MM.1S (cell line): ENCODE results near the gene NPR2.

Source experiments
- DNase-seq: peaks from one replicate; pipeline ENCODE4 v3.0.0-alpha.2; 2015
- H2AFZ ChIP-seq: fragments of 300-600 bp; sonication (generic); 2 replicates; pipeline ENCODE4 v1.6.0; 2016; ENCODE audit warnings: antibody characterized with exemption, low read length
- H3F3A ChIP-seq: fragments of 300-600 bp; sonication (generic); 2 replicates; pipeline ENCODE4 v1.6.1; 2016; ENCODE audit warnings: mild to moderate bottlenecking, antibody characterized with exemption, low read length, moderate library complexity, mixed read lengths; ENCODE audit not compliant: insufficient read depth
- H3K27ac ChIP-seq: fragments of 300-600 bp; sonication (generic); 2 replicates; pipeline ENCODE4 v1.5.1; 2016; ENCODE audit warnings: mild to moderate bottlenecking, low read length
- H3K27me3 ChIP-seq: fragments of 300-600 bp; sonication (generic); replicated peaks from 2 replicates; pipeline ENCODE4 v1.6.0; 2016; ENCODE audit warnings: low read length; ENCODE audit not compliant: insufficient read depth
- H3K36me3 ChIP-seq: fragments of 300-600 bp; sonication (generic); replicated peaks from 2 replicates; pipeline ENCODE4 v1.6.1; 2016; ENCODE audit warnings: mild to moderate bottlenecking, low read length, mixed read lengths; ENCODE audit not compliant: insufficient read depth
- H3K4me1 ChIP-seq: fragments of 300-600 bp; sonication (generic); 2 replicates; pipeline ENCODE4 v1.6.1; 2016; ENCODE audit warnings: low read length, mixed read lengths
- H3K4me2 ChIP-seq: fragments of 300-600 bp; sonication (generic); 2 replicates; pipeline ENCODE4 v1.6.0; 2016; ENCODE audit warnings: low read depth, low read length
- H3K4me3 ChIP-seq: fragments of 300-600 bp; sonication (generic); 2 replicates; pipeline ENCODE4 v1.5.1; 2016; ENCODE audit warnings: low read length, mixed read lengths
- H3K79me2 ChIP-seq: fragments of 300-600 bp; sonication (generic); 2 replicates; pipeline ENCODE4 v1.6.1; 2016; ENCODE audit warnings: mixed run types, low read length, mixed read lengths
- H3K9ac ChIP-seq: fragments of 300-600 bp; sonication (generic); 2 replicates; pipeline ENCODE4 v1.6.1; 2016; ENCODE audit warnings: low read length, mixed read lengths
- H3K9me2 ChIP-seq: fragments of 300-600 bp; sonication (generic); replicated peaks from 2 replicates; pipeline ENCODE4 v1.6.1; 2016; ENCODE audit warnings: mild to moderate bottlenecking, low read length, mixed read lengths; ENCODE audit not compliant: insufficient read depth
- H3K9me3 ChIP-seq: fragments of 300-600 bp; sonication (generic); replicated peaks from 2 replicates; pipeline ENCODE4 v1.6.1; 2016; ENCODE audit warnings: mild to moderate bottlenecking, low read length, mixed read lengths; ENCODE audit not compliant: insufficient read depth
- H4K20me1 ChIP-seq: fragments of 300-600 bp; sonication (generic); 2 replicates; pipeline ENCODE4 v1.6.1; 2016; ENCODE audit warnings: mild to moderate bottlenecking, low read length, moderate library complexity, mixed read lengths; ENCODE audit not compliant: insufficient read depth
- EZH2 ChIP-seq: fragments of 300-600 bp; sonication (generic); optimal IDR thresholded peaks from 2 replicates; pipeline ENCODE3; 2017; ENCODE audit warnings: low read depth, mild to moderate bottlenecking, antibody characterized with exemption, low read length, mixed read lengths
- EZH2phosphoT487 ChIP-seq: fragments of 300-600 bp; sonication (generic); IDR thresholded peaks from 2 replicates; pipeline ENCODE4 v1.6.1; 2018; ENCODE audit warnings: antibody characterized with exemption, low read length
- TF ChIP-seq, protein P1 (sequence below): fragments of 300-600 bp; sonication (generic); IDR thresholded peaks from 2 replicates; pipeline ENCODE4 v1.5.1; 2016; ENCODE audit warnings: antibody characterized with exemption, low read length, mixed read lengths

The NPR2 gene

DNA sequence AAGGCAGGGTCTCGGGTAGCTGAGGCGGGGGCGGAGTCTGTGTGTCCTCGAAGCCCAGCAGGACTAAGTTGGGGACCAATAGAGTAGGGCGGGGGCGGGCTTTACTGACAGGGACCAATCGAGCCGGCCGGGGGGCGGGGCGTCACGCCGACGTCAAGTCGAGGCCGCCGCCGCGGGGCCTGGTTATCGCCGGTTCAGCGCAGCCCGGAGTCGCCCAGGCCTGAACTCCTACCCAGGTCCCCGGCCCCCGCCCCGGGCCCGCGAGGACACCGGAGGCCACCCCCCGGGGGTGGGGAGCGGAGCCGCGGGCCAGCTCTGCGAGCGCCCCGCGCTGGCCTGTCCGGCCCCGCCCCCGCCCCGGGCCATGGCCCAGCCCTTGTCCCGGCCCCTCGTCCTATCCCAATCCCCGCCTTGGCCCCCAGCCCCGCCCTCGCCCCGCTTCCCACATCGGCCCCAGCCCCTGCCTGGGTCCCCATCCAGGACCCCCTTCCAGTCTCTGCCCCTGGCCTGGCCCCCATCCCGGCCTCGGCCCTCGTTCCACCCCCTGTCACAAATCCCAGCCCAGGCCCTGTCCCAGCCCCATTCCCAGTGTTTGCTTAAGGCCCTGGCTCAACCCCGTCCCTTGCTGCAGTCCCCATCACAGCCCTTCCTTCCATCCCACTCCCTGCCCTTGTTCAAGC is 37.8 kb downstream of the NPR2 start, which contains the start of gene TMEM8B:
TMEM8B (plus strand) TSS at position 145 of the 680 bp plus-strand sequence; CDS start at position 365, 220 bp downstream.
- H3K9me2 ChIP-seq: no peaks in the 10 kb centered on the region
- TF ChIP-seq EZH2phosphoT487: no peak
- TF ChIP-seq EZH2: no peak
- H3K4me1 ChIP-seq: peaks cover 25% of the 10 kb centered on the region
- peak within 1 kb of the TSS; percentile 94 for H3K4me3 ChIP-seq
- peak within 1 kb of the TSS; percentile 94 for H3K4me2 ChIP-seq
- H3K27ac ChIP-seq: no peak within 1 kb of the TSS
- H4K20me1 ChIP-seq: no peaks in the 10 kb centered on the region
- 0 out of 2 replicates have a peak, but pooled peaks cover 3% of the 10 kb centered on the region for H3K79me2 ChIP-seq
- H3K9ac ChIP-seq: peak within 1 kb of the TSS; percentile 74
- no peaks in the 10 kb centered on the region for H3K36me3 ChIP-seq
- H2AFZ ChIP-seq: peak within 1 kb of the TSS; percentile 100
- DNase-seq: peak; percentile 96
- H3K27me3 ChIP-seq: no peaks in the 10 kb centered on the region
- no peaks in the 10 kb centered on the region for H3K9me3 ChIP-seq
- peaks cover 9% of the 10 kb centered on the region for H3F3A ChIP-seq

DNA sequence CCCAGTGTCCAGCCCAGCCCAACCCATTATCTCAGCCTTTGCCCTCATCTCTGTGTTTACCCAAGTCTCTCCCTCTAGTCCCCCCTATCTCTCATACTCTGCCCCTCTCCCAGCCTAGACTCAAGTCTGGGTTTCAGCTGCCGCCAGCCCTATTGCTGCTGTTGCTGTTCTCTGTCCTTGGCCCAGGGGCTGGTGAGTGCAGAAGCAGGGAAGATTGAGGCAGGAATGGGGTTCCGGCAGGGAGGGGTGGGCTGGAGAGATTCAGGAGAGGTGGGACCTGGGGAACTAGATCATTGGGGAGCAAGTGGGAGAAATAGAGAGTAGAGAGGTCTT is 38.3 kb downstream of the NPR2 start:
- peaks cover 10% of the 10 kb centered on the region for H3F3A ChIP-seq
- H3K9ac ChIP-seq: peak overlapping the region; percentile 74
- no peaks in the 10 kb centered on the region for H3K9me3 ChIP-seq
- H3K4me1 ChIP-seq: peaks cover 30% of the 10 kb centered on the region
- no peaks in the 10 kb centered on the region for H4K20me1 ChIP-seq
- no peak overlapping the region for H3K27ac ChIP-seq
- no peak for DNase-seq
- H3K4me2 ChIP-seq: peak overlapping the region; percentile 94
- H3K9me2 ChIP-seq: no peaks in the 10 kb centered on the region
- TF ChIP-seq, protein P1, sequence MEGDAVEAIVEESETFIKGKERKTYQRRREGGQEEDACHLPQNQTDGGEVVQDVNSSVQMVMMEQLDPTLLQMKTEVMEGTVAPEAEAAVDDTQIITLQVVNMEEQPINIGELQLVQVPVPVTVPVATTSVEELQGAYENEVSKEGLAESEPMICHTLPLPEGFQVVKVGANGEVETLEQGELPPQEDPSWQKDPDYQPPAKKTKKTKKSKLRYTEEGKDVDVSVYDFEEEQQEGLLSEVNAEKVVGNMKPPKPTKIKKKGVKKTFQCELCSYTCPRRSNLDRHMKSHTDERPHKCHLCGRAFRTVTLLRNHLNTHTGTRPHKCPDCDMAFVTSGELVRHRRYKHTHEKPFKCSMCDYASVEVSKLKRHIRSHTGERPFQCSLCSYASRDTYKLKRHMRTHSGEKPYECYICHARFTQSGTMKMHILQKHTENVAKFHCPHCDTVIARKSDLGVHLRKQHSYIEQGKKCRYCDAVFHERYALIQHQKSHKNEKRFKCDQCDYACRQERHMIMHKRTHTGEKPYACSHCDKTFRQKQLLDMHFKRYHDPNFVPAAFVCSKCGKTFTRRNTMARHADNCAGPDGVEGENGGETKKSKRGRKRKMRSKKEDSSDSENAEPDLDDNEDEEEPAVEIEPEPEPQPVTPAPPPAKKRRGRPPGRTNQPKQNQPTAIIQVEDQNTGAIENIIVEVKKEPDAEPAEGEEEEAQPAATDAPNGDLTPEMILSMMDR: no peak
- TF ChIP-seq EZH2 (no peak), EZH2phosphoT487 (no peak)
- H3K36me3 ChIP-seq: no peaks in the 10 kb centered on the region
- H2AFZ ChIP-seq: peak overlapping the region; percentile 78
- H3K4me3 ChIP-seq: peak overlapping the region; percentile 94
- H3K27me3 ChIP-seq: no peaks in the 10 kb centered on the region
- H3K79me2 ChIP-seq: 0 out of 2 replicates have a peak, but pooled peaks cover 3% of the 10 kb centered on the region

DNA sequence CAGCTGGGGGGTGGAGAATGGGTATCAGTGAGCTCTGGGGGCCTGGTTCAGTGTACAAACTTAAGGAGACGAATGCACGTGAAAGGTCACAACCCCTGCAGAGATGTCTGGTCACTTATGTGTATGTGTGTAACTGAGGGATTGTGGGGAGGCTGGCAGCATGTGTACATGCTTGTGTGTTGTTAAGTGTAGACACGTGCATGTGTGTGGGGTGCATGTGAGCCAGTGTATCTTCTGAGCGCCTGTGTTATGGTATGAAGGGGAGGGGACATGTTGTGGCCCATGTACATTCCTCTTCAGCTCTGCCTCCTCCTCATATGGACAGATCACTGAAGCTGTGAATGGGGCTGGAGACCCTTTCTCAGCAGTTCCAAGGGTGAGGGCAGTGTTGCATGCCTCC is 39.6 kb downstream of the NPR2 start:
- H3K4me1 ChIP-seq: peaks cover 37% of the 10 kb centered on the region
- H3K9ac ChIP-seq: no peak overlapping the region
- H3K27me3 ChIP-seq: no peaks in the 10 kb centered on the region
- no peaks in the 10 kb centered on the region for H4K20me1 ChIP-seq
- H3K36me3 ChIP-seq: no peaks in the 10 kb centered on the region
- no peak for TF ChIP-seq EZH2
- 0 out of 2 replicates have a peak, but pooled peaks cover 3% of the 10 kb centered on the region for H3K79me2 ChIP-seq
- no peak overlapping the region for H3K4me3 ChIP-seq
- peaks cover 10% of the 10 kb centered on the region for H3F3A ChIP-seq
- no peaks in the 10 kb centered on the region for H3K9me3 ChIP-seq
- no peak overlapping the region for H3K27ac ChIP-seq
- no peak overlapping the region for H3K4me2 ChIP-seq
- no peak overlapping the region for H2AFZ ChIP-seq
- H3K9me2 ChIP-seq: no peaks in the 10 kb centered on the region
- no peak for DNase-seq

DNA sequence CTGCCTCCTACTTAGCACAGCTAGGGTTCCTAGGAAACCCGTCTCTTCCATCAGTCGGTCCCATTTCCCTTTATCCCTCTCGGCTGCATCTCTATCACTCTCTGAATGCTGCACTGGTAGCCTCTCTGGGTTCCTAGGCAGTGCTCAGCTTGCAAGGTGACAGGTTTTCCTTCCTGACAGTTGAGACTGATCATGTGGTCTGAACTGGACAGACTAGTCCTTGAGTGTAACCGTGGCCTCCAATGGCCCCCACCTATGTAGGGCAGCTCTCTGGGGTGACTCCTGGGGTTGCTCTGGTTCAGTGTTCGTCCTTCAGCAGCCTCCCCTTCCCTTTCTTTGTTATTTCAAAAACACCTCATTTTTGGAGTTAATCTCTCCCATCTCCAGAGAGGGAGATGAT is 41.4 kb downstream of the NPR2 start:
- H3K27me3 ChIP-seq: no peaks in the 10 kb centered on the region
- no peaks in the 10 kb centered on the region for H3K36me3 ChIP-seq
- H3K27ac ChIP-seq: no peak overlapping the region
- no peaks in the 10 kb centered on the region for H3K9me2 ChIP-seq
- 0 out of 2 replicates have a peak, but pooled peaks cover 3% of the 10 kb centered on the region for H3K79me2 ChIP-seq
- H4K20me1 ChIP-seq: no peaks in the 10 kb centered on the region
- H3K4me1 ChIP-seq: peaks cover 37% of the 10 kb centered on the region
- no peak for DNase-seq
- no peak overlapping the region for H3K4me3 ChIP-seq
- H3K4me2 ChIP-seq: no peak overlapping the region
- TF ChIP-seq EZH2: no peak
- no peak for TF ChIP-seq EZH2phosphoT487
- TF ChIP-seq, protein P1: no peak
- no peak overlapping the region for H2AFZ ChIP-seq
- H3F3A ChIP-seq: peaks cover 10% of the 10 kb centered on the region
- no peaks in the 10 kb centered on the region for H3K9me3 ChIP-seq
- H3K9ac ChIP-seq: no peak overlapping the region
